ACC112 (cell line): Measurements from ENCODE around the gene ATP7B.
"Not testable (repeated sequence)": the region's sequence is repeated elsewhere in the genome, so short reads cannot be mapped to it uniquely, and the experiment has no call there.

Experiments used
- H2AFZ ChIP-seq: fragments of 200-600 bp; sonication (generic); one replicate; pipeline ENCODE4 v1.6.0; 2017; ENCODE audit warnings: antibody characterized with exemption, low read length; ENCODE audit not compliant: unreplicated experiment
- H3K27ac ChIP-seq: fragments of 200-600 bp; sonication (generic); 2 replicates; pipeline ENCODE4 v1.5.1; 2014; ENCODE audit warnings: low read depth, mild to moderate bottlenecking, antibody characterized with exemption, low read length, moderate library complexity
- H3K27me3 ChIP-seq: fragments of 200-600 bp; sonication (generic); 2 replicates; pipeline ENCODE4 v1.6.1; 2014; ENCODE audit warnings: mild to moderate bottlenecking, antibody characterized with exemption, low read length, moderate library complexity, mixed read lengths; ENCODE audit not compliant: insufficient read depth
- H3K36me3 ChIP-seq: fragments of 200-600 bp; sonication (generic); 2 replicates; pipeline ENCODE4 v1.6.1; 2016; ENCODE audit warnings: mild to moderate bottlenecking, antibody characterized with exemption, low read length, moderate library complexity, mixed read lengths; ENCODE audit not compliant: insufficient read depth
- H3K4me1 ChIP-seq: fragments of 200-600 bp; sonication (generic); one replicate; pipeline ENCODE4 v1.6.1; 2016; ENCODE audit warnings: low read length, mixed read lengths; ENCODE audit not compliant: insufficient read depth, unreplicated experiment, control insufficient read depth
- H3K4me3 ChIP-seq: fragments of 200-600 bp; sonication (generic); 2 replicates; pipeline ENCODE4 v1.5.1; 2014; ENCODE audit warnings: mild to moderate bottlenecking, low read depth, low read length
- H3K79me2 ChIP-seq: fragments of 200-600 bp; sonication (generic); one replicate; pipeline ENCODE4 v1.6.0; 2016; ENCODE audit warnings: low read length; ENCODE audit not compliant: control insufficient read depth, unreplicated experiment, insufficient read depth

ATP7B gene

DNA sequence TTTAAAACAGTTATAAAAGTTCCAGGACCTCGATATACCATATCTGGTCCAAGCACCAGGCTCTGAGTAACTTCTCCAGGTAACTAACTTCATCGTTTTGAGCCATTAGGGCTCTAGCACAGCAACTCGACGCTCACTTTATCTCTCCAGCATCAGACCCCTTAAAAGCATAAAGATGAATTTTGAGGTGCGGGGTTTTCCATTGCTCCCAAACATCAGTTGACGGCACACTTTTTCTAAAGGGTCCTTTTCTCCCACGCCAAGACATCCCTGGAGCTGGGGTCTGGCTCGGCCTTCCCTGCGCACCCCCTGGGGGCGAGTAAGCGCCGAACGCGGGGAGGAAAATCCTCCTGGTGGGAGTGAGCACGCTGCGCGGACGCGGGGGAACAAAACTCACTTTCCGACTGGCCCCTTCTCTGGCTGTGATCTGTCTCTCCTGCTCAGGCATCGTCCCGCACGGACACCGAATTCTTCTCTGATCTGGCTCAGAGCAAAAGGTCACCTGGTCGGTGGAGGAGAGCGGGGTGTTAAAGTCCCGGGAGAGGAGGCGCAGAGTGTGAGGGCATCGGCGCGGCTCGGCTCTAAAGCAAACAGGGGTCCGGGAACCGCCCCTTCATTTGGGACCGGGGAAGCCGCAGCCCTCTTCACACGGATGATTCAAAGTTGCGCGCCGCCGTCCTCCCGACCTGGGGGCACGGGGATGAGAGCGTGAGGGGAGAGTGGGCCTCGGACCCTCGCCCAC is at the start of gene ATP7B:
Gene ATP7B (minus strand): TSS at position 561 of the 742 bp plus-strand sequence. CDS start 113 bp downstream, at position 448.
- peaks cover 6% of the 10 kb centered on the region for H3K4me1 ChIP-seq
- no peaks in the 10 kb centered on the region for H3K27me3 ChIP-seq
- H2AFZ ChIP-seq: peak within 1 kb of the TSS; percentile 85
- H3K27ac ChIP-seq: no peak within 1 kb of the TSS; the same call in 1 of the 2 replicates
- peak within 1 kb of the TSS; percentile 96 for H3K4me3 ChIP-seq
- peaks cover 32% of the 10 kb centered on the region for H3K79me2 ChIP-seq
- H3K36me3 ChIP-seq: no peaks in the 10 kb centered on the region

DNA sequence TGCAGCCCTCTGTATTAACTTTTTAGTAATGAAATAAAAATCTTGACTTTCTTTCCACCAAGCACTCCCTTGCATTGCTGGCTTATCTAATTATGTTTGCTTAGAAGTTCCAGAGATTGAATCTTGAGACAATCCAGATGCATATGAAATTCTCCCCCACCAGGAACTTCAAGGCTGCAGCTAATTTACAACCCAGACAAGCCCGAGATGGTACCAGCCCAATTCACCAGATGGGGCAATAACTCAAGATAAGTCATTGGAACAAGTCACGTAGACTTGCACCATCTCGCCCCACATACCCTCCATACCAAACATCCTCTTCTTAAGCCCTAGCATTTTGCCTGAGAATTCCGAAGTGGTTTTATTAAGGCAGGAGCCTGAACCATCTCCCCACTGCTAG is 42.2 kb upstream of the ATP7B start:
- Histone ChIP-seq H3K4me1 (no peaks in the 10 kb centered on the region), H3K4me3 (no peak overlapping the region), H3K27ac (no peak overlapping the region), H3K27me3 (peaks cover 6% of the 10 kb centered on the region), H3K36me3 (no peaks in the 10 kb centered on the region), H3K79me2 (no peaks in the 10 kb centered on the region), H2AFZ (no peak overlapping the region)

DNA sequence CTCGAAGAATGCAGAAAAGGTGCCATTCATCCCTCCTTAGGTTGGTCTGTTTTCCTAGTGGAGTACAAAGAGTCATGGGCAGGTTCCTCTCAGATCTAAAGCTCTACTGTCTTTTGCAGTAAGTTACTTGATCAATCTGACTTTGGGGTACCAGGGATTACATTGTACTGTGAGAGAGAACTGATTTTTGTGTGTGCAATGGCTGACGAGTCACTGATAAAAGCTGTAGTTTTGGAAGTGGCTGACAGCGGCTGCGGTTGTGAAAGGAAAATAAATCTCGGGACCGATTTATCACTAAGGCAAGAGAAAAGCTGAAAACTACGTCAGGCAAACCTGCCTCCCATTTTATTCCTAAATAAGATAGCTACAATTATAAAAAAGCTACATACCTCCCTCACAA is 40.1 kb upstream of the ATP7B start:
- Histone ChIP-seq H3K27me3 (peaks cover 6% of the 10 kb centered on the region), H3K27ac (no peak overlapping the region), H3K4me1 (no peaks in the 10 kb centered on the region), H2AFZ (no peak overlapping the region), H3K4me3 (no peak overlapping the region), H3K36me3 (no peaks in the 10 kb centered on the region), H3K79me2 (no peaks in the 10 kb centered on the region)

DNA sequence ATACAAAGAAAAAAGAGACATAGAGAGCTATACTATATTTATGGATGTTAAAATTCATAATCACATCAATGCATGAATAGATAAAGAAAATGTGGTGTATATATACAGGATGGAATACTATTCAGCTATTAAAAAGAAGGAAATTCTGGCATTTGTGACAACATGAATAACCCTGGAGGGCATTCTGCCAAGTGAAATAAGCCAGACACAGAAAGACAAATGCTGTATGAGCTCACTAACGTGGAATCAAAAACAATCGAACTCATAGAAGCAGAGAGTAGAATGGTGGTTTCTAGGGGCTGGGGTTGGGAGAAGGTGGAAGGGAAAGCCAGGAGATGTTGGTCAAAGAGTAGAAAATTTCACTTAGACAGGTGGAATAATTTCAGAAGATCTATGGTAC is 37.3 kb upstream of the ATP7B start:
- peaks cover 3% of the 10 kb centered on the region for H3K27me3 ChIP-seq
- no peak overlapping the region for H3K4me3 ChIP-seq
- H3K4me1 ChIP-seq: no peaks in the 10 kb centered on the region
- H3K79me2 ChIP-seq: no peaks in the 10 kb centered on the region
- H3K27ac ChIP-seq: no peak overlapping the region
- H2AFZ ChIP-seq: no peak overlapping the region
- no peaks in the 10 kb centered on the region for H3K36me3 ChIP-seq

DNA sequence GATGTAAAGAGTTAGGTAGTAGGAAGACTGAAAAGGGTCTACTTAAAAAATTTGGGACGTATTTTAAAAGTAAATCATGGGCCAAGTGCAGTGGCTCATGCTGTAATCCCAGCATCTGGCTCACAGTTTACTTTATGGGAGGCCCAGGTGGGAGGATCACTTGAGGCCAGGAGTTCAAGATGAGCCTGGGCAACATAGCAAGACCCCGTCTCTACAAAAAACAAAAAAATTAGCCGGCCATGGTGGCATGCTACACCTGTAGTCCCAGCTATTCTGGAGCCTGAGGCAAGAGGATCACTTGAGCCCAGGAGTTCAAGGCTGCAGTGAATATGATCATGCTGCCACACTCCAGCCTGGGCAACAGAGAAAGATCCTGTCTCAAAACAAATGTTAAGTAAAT is 36.2 kb upstream of the ATP7B start:
- H3K79me2 ChIP-seq: no peaks in the 10 kb centered on the region
- no peaks in the 10 kb centered on the region for H3K27me3 ChIP-seq
- H3K4me1 ChIP-seq: no peaks in the 10 kb centered on the region
- H3K4me3 ChIP-seq: no peak overlapping the region
- H2AFZ ChIP-seq: no peak overlapping the region
- H3K27ac ChIP-seq: no peak overlapping the region
- no peaks in the 10 kb centered on the region for H3K36me3 ChIP-seq

DNA sequence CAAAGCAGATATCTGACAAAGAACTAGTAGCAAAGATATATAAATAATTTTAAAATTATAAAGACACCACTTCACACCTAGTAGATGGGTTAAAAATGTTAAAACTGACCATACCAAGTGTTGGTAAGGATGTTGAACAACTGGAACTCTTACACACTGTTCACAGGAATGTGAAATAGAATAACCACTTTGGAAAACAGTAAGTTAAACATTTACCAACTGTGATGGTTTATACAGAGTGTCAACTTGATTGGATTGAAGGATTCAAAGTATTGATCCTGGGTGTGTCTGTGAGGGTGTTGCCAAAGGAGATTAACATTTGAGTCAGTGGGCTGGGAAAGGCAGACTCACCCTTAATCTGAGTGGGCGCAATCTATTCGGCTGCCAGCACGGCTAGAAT is 32.4 kb upstream of the ATP7B start:
- Histone ChIP-seq H3K4me3 (no peak overlapping the region), H3K79me2 (no peaks in the 10 kb centered on the region), H3K27me3 (no peaks in the 10 kb centered on the region), H3K27ac (no peak overlapping the region), H3K36me3 (no peaks in the 10 kb centered on the region), H2AFZ (no peak overlapping the region), H3K4me1 (no peaks in the 10 kb centered on the region)

DNA sequence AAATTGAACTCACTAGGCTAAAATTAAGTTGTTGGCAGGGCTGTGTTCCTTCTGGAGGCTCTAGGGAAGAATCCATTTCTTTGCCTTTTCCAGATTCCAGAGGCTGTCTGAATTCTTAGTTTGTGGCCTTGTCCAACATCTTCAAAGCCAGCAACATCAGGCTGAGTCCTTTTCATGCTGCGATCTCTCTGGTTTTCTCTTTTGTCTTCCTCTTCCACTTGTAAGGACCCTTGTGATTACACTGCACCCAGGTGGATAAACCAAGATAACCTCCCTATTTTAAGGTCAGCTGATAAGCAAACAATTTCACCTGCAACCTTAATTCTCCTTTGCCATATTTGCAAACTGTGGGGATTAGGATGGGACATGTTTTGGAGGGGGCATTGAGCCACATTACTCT is 24.8 kb upstream of the ATP7B start:
- Histone ChIP-seq H3K4me1 (no peaks in the 10 kb centered on the region), H2AFZ (no peak overlapping the region), H3K79me2 (no peaks in the 10 kb centered on the region), H3K27me3 (no peaks in the 10 kb centered on the region), H3K4me3 (no peak overlapping the region), H3K36me3 (no peaks in the 10 kb centered on the region), H3K27ac (no peak overlapping the region)

DNA sequence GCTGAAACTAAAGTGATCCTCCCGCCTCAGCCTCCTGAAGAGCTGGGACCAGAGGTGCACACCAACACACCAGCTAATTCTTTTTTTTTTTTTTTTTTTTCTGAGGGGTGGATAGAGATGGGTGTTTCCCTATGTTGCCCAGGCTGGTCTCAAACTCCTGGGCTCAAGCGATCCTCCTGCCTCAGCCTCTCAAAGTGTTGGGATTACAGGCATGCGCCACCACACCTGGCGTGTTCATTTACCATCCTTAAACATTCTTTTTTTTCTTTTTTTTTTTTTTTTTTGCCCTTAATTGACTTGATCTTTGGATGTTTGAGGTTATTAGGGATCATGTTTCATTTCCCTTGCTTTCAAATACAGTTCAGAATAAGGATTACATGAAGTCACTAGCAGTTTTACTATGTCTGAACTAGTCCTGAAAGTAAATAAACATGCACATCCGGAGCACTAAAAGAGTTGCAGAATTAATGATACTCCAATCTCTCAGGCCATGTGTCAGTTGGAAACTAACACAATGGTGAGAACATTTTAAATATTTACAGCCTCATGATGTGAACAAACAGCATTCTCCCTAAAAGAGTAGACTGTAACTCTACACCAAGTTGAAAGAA is 23.5 kb upstream of the ATP7B start:
- H3K4me3 ChIP-seq: no peak overlapping the region
- no peaks in the 10 kb centered on the region for H3K36me3 ChIP-seq
- H3K79me2 ChIP-seq: no peaks in the 10 kb centered on the region
- H3K27me3 ChIP-seq: no peaks in the 10 kb centered on the region
- no peaks in the 10 kb centered on the region for H3K4me1 ChIP-seq
- no peak overlapping the region for H3K27ac ChIP-seq
- H2AFZ ChIP-seq: no peak overlapping the region

DNA sequence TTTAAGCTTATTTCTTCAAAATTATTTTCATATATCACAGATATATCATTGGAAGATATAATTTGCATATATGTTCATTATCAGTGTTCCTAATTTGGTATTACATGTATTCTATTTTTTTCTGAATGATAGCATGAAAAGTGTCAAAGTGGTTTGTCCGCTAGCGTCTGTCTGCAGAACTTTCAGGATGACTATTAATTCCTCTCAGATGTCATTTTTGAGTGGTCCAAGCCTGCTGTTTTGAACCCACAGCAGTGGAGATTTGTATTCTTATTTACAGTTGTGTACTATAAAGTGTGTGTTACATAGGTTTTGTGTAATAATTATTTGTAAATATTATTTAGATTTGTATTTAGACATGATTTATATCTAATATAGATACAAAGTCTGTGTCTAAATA is 21.8 kb upstream of the ATP7B start:
- H3K27me3 ChIP-seq: no peaks in the 10 kb centered on the region
- H3K36me3 ChIP-seq: peaks cover 12% of the 10 kb centered on the region; the same call in 1 of the 2 replicates
- H3K4me3 ChIP-seq: no peak overlapping the region
- H2AFZ ChIP-seq: no peak overlapping the region
- no peak overlapping the region for H3K27ac ChIP-seq
- H3K79me2 ChIP-seq: no peaks in the 10 kb centered on the region
- H3K4me1 ChIP-seq: no peaks in the 10 kb centered on the region

DNA sequence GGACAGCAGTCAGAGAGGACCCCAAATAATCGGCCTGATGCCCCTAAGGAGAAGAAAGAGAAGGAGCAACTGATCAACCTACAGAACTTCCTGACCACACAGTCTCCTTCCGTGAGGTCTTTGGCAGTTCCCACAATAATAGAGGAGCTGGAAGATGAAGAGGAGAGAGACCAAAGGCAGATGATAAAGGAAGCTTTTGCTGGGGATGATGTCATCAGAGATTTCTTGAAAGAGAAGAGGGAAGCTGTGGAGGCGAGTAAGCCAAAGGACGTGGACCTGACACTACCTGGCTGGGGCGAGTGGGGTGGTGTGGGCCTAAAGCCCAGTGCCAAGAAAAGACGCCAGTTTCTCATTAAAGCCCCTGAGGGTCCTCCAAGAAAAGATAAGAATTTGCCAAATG is 19.2 kb upstream of the ATP7B start:
- not testable (repeated sequence) for H3K27me3 ChIP-seq, H3K27ac ChIP-seq, H3K4me3 ChIP-seq, H3K79me2 ChIP-seq, H3K4me1 ChIP-seq, H2AFZ ChIP-seq
- peaks cover 24% of the 10 kb centered on the region; the same call in 1 of the 2 replicates for H3K36me3 ChIP-seq

DNA sequence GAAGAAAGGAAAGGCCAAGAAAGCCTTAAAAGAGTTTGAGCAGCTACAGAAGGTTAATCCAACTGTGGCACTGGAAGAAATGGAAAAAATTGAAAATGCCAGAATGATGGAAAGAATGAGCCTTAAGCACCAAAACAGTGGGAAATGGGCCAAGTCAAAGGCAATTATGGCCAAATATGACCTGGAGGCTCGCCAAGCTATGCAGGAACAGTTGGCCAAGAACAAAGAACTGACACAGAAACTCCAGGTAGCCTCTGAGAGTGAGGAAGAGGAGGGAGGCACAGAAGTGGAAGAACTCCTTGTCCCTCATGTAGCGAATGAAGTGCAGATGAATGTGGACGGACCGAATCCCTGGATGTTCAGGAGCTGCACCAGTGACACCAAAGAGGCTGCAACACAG is 18.3 kb upstream of the ATP7B start:
- H3K36me3 ChIP-seq: peaks cover 32% of the 10 kb centered on the region
- peaks cover 4% of the 10 kb centered on the region for H3K79me2 ChIP-seq
- no peaks in the 10 kb centered on the region for H3K27me3 ChIP-seq
- no peaks in the 10 kb centered on the region for H3K4me1 ChIP-seq
- H3K27ac ChIP-seq: no peak overlapping the region
- no peak overlapping the region for H2AFZ ChIP-seq
- no peak overlapping the region for H3K4me3 ChIP-seq
